ENCODE data around the gene SLC35F3.

DNA sequence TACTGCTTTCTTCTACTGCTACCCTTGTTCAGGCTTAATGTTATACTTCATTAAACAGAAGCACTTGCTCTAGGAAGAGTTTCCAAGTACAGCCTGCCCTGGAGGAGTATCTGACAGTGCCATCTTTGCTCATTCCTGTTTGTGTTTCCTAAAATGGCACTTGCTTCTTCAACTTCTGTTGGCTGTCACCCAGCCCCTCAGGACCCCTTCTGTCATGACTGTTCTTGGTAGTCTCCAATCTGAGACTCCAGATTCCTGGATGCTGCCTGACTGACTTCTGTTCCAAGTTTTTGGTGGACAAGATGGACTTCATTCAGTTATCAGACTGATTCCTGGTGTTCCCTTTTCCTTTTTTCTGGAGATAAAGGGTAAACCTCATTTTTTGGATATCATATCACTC, 104.1 kb downstream of the SLC35F3 start:
- no peak for TF ChIP-seq POLR2AphosphoS5 (IDR thresholded peaks at IDR 0.05)
- TF ChIP-seq, protein P1, sequence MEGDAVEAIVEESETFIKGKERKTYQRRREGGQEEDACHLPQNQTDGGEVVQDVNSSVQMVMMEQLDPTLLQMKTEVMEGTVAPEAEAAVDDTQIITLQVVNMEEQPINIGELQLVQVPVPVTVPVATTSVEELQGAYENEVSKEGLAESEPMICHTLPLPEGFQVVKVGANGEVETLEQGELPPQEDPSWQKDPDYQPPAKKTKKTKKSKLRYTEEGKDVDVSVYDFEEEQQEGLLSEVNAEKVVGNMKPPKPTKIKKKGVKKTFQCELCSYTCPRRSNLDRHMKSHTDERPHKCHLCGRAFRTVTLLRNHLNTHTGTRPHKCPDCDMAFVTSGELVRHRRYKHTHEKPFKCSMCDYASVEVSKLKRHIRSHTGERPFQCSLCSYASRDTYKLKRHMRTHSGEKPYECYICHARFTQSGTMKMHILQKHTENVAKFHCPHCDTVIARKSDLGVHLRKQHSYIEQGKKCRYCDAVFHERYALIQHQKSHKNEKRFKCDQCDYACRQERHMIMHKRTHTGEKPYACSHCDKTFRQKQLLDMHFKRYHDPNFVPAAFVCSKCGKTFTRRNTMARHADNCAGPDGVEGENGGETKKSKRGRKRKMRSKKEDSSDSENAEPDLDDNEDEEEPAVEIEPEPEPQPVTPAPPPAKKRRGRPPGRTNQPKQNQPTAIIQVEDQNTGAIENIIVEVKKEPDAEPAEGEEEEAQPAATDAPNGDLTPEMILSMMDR (IDR thresholded peaks at IDR 0.05) = no peak
- no peak for TF ChIP-seq POLR2A (IDR thresholded peaks at IDR 0.05)
- no peak for TF ChIP-seq EP300 (IDR thresholded peaks at IDR 0.05)
